A673 (cell line): ENCODE results near the gene DYNLRB2.

Experiments
- EZH2 ChIP-seq: fragments of 200-600 bp; sonication (generic); IDR thresholded peaks from 2 replicates; pipeline ENCODE4 v1.6.1; 2017; ENCODE audit warnings: borderline replicate concordance, low read depth, mild to moderate bottlenecking, mixed read lengths, antibody characterized with exemption, low read length; ENCODE audit not compliant: poor library complexity, severe bottlenecking
- TF ChIP-seq, protein P1 (sequence below): fragments of 300-800, 200-600 bp; sonication (generic); conservative IDR thresholded peaks from 2 replicates; pipeline ENCODE4 v1.5.1; 2017; ENCODE audit warnings: low read depth, mild to moderate bottlenecking, antibody characterized with exemption, low read length, moderate library complexity, mixed read lengths

GRCh38 chr16:80583466-80583865 is 42.7 kb downstream of the DYNLRB2 start:
- TF ChIP-seq, protein P1, sequence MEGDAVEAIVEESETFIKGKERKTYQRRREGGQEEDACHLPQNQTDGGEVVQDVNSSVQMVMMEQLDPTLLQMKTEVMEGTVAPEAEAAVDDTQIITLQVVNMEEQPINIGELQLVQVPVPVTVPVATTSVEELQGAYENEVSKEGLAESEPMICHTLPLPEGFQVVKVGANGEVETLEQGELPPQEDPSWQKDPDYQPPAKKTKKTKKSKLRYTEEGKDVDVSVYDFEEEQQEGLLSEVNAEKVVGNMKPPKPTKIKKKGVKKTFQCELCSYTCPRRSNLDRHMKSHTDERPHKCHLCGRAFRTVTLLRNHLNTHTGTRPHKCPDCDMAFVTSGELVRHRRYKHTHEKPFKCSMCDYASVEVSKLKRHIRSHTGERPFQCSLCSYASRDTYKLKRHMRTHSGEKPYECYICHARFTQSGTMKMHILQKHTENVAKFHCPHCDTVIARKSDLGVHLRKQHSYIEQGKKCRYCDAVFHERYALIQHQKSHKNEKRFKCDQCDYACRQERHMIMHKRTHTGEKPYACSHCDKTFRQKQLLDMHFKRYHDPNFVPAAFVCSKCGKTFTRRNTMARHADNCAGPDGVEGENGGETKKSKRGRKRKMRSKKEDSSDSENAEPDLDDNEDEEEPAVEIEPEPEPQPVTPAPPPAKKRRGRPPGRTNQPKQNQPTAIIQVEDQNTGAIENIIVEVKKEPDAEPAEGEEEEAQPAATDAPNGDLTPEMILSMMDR = no peak
- no peak for TF ChIP-seq EZH2
